ENCODE data around the gene FAM227A.
"Not testable (repeated sequence)": the region's sequence is repeated elsewhere in the genome, so short reads cannot be mapped to it uniquely, and the experiment has no call there.

FAM227A gene

GRCh38 chr22:38610234-38610633 lies 46.0 kb downstream of the FAM227A start:
- DNase-seq: no peak

GRCh38 chr22:38608992-38609750 lies 47.0 kb downstream of the FAM227A start:
- no peak for DNase-seq

- DNase-seq: no peak
Observed at GRCh38 chr22:38607680-38608079, 48.5 kb downstream of the FAM227A start.

- DNase-seq: no peak
Observed at GRCh38 chr22:38602166-38602565, 54.0 kb downstream of the FAM227A start.

- no peak for DNase-seq
Observed at GRCh38 chr22:38601221-38601764, 54.9 kb downstream of the FAM227A start.

- no peak for DNase-seq
Observed at GRCh38 chr22:38599466-38599865, 56.7 kb downstream of the FAM227A start.

GRCh38 chr22:38582923-38583322 lies 73.3 kb downstream of the FAM227A start:
- DNase-seq: not testable (repeated sequence)

- no peak for DNase-seq
Observed at GRCh38 chr22:38578505-38578904, 77.7 kb downstream of the FAM227A start.

GRCh38 chr22:38572065-38572464 lies 84.1 kb downstream of the FAM227A start:
- peak in 1 of 2 experiments; percentile 27 for DNase-seq

GRCh38 chr22:38570779-38571364 lies 85.3 kb downstream of the FAM227A start:
- DNase-seq: peak; percentile 54 to 55

GRCh38 chr22:38569972-38570778 lies 86.0 kb downstream of the FAM227A start, which contains the start of gene DMC1:
DMC1 (minus strand) TSS chr22:38570183; CDS start chr22:38568256, 1,927 bp downstream.
- DNase-seq: peak; percentile 98

GRCh38 chr22:38569181-38569971 lies 86.8 kb downstream of the FAM227A start:
- no peak for DNase-seq

GRCh38 chr22:38567531-38568285 lies 88.5 kb downstream of the FAM227A start:
- no peak for DNase-seq

GRCh38 chr22:38566726-38567504 lies 89.3 kb downstream of the FAM227A start:
- no peak for DNase-seq

GRCh38 chr22:38565441-38565840 lies 90.8 kb downstream of the FAM227A start:
- DNase-seq: no peak

GRCh38 chr22:38564669-38565068 lies 91.5 kb downstream of the FAM227A start:
- DNase-seq: no peak

- no peak for DNase-seq
Observed at GRCh38 chr22:38554281-38554680, 101.9 kb downstream of the FAM227A start.

- DNase-seq: no peak
Observed at GRCh38 chr22:38549101-38549894, 106.9 kb downstream of the FAM227A start.

- DNase-seq: no peak
Observed at GRCh38 chr22:38540701-38541100, 115.5 kb downstream of the FAM227A start.

Data from activated T-cell treated with anti-CD3 and anti-CD28 coated beads, Interleukin-2, amount 50 U/mL, for 48 hours (primary cell).